SK-N-SH (cell line): ENCODE data around the gene HPN.

Experiments used
- CTCF ChIP-seq: fragments of 200-600 bp; sonication (generic); IDR thresholded peaks from 2 replicates; pipeline ENCODE4 v1.6.1; 2017; ENCODE audit warnings: antibody characterized with exemption, mild to moderate bottlenecking, moderate library complexity
- EZH2phosphoT487 ChIP-seq: fragments of 200-600 bp; sonication (generic); IDR thresholded peaks from 2 replicates; pipeline ENCODE4 v1.6.1; 2017; ENCODE audit warnings: low read depth, mixed run types, mild to moderate bottlenecking, antibody characterized with exemption, moderate library complexity, borderline replicate concordance
- MXI1 ChIP-seq: IDR thresholded peaks from 2 replicates; pipeline ENCODE4 v1.6.1; 2012; ENCODE audit warnings: mild to moderate bottlenecking, low read depth, low read length, improper control_type of control experiment
- POLR2AphosphoS5 ChIP-seq: IDR thresholded peaks from 2 replicates; pipeline ENCODE4 v1.6.1; 2012; ENCODE audit warnings: low read depth, low read length
- REST ChIP-seq: IDR thresholded peaks from 2 replicates; pipeline ENCODE4 v1.6.1; 2012; ENCODE audit warnings: mild to moderate bottlenecking, low read depth, low read length, moderate library complexity
- TAF1 ChIP-seq: IDR thresholded peaks from 2 replicates; pipeline ENCODE4 v1.6.1; 2012; ENCODE audit warnings: low read depth, mild to moderate bottlenecking, low read length, moderate library complexity, borderline replicate concordance
- TEAD4 ChIP-seq: IDR thresholded peaks from 2 replicates; pipeline ENCODE4 v1.4.0; 2012; ENCODE audit warnings: mild to moderate bottlenecking, borderline replicate concordance; ENCODE audit not compliant: insufficient read depth

- no peak for TF ChIP-seq TEAD4
- no peak for TF ChIP-seq TAF1
- TF ChIP-seq CTCF = no peak
- TF ChIP-seq REST = no peak
- TF ChIP-seq MXI1 = no peak
- no peak for TF ChIP-seq EZH2phosphoT487
- no peak for TF ChIP-seq POLR2AphosphoS5
These were observed 24.1 kb downstream of the HPN start for GRCh38 chr19:35065574-35065973.
